ENCODE measurements around the gene TBX10.
A peak's percentile ranks its signal among the peaks of the same experiment; 100 is the strongest.
"Not testable (repeated sequence)": the region's sequence is repeated elsewhere in the genome, so short reads cannot be mapped to it uniquely, and the experiment has no call there.

The TBX10 gene

DNA sequence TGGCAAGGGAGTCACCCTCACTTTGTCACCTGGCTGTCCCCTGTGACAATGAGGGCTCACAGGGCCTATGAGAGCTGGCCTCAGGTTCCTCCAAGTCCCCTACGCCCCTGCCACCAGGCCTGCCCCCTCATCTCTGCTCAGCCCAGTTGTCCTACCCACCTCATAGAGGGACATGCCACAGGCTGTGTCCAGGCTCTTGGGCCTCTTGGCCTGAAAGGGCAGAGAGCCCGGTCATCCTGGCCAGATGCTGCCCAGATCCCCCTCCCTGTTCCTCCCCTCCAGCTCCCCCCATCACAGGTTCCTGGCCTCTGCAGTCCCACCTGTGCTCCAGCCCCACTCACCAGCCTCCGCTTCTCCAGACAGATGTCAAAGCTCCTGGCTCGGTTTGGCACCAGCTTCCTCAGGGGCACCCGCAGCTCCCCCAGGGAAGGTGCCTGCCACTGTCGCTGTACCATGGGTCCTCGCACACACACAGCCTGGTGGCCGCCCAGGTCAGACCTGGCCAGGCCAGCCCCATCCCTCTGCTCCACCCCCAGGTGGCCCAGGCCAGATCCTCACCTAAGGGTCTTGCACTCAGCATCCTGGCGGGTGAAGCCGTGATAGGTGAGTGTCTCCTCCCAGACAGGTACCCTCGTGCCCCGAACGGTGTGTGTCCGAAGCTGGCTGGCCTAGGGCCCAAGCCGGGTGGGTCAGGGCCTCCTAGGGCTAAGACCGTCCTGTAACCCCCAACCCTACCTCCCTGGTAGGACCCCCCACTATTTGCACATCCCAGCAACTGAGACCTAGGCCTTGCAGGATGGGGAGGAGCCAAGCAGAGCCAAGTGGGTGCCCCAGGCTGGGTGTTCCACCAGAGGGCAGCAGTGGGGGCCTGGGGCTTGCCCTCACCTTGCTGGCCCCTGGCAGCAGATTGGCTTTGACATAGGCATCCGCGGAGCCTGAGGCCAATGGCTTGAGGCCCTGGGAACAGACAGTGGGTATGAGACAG, 24.5 kb downstream of the TBX10 start:
- DNase-seq, result no peak

DNA sequence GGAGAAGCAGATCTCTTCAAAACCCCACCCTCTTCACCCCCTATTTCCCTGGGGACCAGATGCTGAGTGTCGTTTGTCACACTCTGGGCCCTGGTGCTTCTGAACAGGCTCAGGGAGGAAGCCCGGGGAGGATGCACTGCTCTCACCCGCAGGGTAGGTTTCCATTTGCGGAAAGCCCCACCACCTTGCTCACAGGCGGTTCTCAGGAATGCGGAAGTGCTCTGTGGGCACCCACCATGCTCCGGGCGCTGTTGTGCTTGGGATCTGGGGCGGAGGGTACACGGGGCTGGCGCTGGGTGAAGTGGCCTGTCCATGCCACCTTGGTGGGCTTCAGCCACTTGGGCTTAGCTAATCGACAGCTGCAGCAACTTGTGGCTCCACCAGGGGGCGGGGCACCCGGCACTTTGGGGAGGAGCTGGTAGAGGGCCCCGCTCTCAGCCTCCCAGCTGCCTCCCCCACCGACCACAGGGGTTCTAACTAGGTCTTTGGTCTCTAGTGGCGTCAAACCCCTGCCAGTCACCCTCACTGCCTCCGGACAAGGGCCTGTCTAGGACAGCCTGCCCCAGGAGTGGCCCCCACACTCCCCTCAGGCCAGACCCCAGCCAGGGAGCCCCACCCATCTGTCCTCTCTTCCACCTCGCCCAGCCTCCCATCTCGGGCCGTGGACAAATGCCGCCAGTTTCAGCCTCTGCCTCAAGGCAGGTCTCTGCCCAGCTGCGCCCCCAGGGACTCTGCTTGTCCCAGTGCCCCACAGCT, 25.4 kb downstream of the TBX10 start:
- DNase-seq, result peak; percentile 72

DNA sequence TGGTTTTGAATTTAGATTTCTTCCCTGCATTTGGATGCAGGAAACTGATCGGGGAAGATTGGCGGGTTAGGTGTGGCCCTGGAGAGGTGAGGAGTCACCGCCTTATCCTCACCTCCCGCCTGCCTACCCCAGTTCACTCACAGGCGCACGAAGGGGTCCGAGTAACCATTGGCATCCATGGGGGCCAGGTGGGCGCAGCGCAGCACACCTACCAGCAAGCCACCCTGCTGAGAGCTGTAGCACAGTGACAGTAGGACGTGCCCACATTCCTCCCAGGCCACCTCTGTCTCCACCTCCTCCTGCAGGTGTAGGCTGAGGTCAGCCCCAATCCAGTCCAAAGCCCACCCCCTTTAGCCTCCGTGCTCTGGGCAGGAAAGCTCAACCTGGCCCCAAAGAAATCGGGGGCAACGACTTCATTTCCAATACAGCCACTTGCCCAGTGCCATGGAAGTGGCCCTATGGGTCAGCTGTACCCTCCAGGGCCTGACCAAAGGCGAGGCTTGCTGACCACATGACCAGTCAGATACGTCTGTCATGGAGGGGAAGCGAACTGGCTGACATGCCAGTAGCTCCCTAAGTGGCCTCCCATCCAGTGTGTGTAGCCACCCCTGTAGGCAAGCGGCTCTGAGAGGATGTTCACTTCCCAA, 26.1 kb downstream of the TBX10 start:
- DNase-seq, result no peak

DNA sequence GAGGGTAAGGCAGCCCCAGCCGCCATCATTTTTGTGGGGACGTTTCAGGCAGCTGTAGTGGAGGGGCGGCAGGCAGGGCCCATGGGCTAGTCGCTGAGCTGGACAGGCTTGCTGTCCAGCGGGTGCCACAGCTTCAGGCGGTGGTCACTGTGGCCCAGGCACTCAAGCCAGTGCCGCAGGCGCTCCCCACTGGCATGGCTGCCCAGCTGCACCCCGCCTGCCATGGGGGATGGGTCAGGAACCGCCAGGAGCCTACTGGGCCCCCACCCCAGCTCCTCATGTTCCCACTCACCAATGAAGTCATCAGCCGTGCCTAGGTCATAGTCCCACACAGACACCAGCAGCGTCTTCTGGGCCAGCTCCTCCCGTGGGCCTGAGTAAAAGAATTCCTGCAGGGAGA, 26.8 kb downstream of the TBX10 start:
- DNase-seq, result no peak

DNA sequence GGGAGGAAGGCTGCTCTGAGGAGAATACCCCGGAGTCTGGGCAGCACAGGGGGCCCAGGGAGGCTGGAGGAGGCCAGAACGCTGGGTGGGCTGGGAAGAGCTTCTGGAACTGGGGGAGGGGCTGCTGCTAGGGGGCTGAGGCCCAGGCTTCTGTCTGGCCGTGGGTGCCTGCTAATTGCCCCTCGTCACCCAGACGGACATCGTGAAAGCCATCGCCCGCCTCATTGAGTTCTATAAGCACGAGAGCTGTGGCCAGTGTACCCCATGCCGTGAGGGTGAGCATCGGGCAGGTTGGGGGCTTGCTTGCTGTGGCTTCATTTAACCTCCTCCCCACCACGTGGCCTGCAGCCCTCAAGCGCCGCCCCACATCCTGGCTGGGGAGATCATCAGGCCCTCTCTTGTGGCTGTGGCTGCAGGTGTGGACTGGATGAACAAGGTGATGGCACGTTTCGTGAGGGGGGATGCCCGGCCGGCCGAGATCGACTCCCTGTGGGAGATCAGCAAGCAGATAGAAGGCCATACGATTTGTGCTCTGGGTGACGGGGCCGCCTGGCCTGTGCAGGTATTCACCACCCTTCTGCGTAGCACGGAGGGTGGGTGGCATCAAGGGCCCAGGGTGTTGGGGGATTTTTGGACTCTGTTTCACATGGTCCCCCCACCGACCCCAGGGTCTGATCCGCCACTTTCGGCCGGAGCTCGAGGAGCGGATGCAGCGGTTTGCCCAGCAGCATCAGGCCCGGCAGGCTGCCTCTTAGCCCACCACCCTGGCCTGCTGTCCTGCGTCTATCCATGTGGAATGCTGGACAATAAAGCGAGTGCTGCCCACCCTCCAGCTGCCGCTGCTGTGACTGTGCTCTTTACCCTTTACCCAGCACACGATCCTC, 27.6 kb downstream of the TBX10 start:
- DNase-seq, result no peak

DNA sequence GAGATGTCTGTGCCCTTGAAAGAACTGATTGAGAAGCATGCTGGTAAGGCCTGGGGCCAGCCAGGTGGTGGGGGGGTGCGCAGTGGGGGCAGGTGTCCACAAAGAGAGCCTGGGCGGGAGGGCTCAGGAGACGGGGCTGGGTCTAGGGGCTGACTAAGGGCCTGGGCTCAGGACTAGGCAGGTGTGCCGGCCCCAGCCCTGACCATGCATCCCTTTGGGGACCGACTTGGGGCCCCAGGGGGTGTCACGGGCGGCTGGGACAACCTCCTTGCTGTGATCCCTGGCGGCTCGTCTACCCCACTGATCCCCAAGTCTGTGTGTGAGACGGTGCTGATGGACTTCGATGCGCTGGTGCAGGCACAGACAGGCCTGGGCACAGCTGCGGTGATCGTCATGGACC, 28.4 kb downstream of the TBX10 start:
- no peak for DNase-seq

DNA sequence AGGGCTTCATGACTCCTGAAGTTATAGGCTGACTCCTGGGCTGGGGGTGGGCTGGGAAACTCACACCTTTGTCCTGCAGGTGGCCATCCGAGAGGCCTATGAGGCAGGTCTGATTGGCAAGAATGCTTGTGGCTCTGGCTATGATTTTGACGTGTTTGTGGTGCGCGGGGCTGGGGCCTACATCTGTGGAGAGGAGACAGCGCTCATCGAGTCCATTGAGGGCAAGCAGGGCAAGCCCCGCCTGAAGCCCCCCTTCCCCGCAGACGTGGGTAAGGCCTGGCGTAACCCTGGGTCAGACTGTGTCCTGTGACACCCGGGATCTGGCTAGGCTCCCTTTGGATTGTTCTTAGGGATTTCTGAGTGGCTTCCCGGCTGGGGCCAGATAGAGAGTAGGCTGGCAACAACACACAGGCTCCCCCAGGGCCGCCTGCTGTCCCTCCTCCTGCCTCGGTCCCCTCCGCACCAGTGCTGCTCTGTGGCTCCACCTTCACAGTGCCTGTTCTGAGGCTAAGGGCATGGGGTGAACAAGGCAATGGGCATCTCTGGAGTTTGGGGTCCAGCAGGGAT, 29.2 kb downstream of the TBX10 start:
- DNase-seq, result no peak

DNA sequence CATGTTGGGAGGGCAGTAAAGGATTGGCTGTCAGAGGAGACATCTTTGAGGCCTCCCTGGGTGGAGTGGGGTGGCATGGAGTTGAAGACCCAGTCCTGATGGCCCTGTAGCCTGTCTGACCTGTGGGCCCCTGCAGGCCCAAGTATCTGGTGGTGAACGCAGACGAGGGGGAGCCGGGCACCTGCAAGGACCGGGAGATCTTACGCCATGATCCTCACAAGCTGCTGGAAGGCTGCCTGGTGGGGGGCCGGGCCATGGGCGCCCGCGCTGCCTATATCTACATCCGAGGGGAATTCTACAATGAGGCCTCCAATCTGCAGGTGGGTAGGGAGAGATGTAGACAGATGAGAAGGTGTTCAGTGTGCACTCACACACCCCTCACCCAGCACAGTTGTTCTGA, 30.2 kb downstream of the TBX10 start:
- DNase-seq, result no peak

DNA sequence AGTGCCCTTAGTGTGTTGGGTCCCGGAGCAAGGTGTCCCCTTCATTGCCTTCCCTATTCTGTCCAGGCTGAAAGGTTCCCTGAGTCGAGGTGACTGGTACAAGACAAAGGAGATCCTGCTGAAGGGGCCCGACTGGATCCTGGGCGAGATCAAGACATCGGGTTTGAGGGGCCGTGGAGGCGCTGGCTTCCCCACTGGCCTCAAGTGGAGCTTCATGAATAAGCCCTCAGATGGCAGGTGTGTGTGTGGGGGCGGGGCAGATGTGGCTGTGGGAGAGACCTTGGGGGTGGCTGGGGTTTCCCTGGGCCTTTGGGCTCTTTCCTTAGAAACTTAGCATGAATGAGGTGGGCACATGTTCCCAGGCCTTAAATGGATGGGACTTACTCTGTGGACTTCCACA, 31.1 kb downstream of the TBX10 start:
- DNase-seq, result no peak

DNA sequence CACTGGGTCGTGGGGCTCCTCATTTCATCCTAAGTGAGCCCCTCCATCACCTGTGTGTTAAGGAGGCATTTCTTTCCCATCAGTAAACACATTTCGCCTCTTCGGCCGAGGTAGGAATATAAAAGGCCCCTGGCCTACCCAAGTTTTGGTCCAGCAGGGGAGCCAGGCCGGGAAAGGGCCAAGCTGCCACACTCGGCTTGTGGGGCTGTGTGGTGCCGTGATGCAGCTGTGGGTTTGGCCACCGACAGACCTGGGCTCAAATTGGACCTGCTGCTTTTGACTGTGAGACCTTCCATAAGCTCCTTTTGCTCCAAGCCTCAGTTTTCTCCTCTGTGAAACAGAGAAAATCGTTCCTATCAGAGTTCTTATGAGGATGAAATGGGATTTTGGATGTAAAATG, 32.1 kb downstream of the TBX10 start:
- no peak for DNase-seq

DNA sequence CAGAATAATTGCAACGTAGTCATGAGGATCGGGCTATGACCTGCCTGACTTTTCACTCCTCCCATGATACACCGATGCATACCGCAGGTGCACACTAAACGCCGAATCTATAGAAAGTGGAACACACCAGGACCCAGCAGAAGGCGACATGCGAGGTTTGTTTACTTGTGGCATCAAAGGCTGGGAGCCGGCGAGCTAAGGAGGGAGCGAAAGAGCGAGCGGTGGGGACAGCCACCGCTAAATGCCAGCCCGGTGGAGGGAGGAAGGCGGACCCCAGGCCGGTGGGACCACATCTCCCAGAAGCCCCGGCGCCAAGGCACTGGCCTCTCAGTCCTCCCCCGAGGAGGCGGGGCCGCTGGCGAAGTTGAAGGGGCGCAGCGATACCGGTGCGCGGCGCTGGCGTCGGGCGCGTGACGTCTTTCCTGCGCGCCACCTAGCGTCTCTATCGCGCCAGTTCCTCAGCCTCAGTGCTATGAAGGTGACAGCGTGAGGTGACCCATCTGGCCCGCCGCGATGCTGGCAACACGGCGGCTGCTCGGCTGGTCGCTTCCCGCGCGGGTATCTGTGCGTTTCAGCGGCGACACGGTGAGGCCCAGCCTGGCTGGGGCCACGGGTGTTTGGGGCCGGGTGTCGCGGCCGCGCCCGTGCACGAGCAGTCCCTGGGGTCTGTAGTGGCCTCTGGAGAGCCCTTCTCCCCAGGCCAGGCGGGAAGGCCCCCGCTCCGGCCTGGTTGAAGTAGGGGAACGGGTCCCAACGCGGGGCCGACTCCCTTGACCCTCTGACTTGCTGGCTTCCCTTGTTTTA, 32.9 kb downstream of the TBX10 start, which contains the start of gene NDUFV1:
TSS of gene NDUFV1 (plus strand) at position 445 of the 804 bp plus-strand sequence. CDS start at position 514, 69 bp downstream.
- DNase-seq, result peak; percentile 98

DNA sequence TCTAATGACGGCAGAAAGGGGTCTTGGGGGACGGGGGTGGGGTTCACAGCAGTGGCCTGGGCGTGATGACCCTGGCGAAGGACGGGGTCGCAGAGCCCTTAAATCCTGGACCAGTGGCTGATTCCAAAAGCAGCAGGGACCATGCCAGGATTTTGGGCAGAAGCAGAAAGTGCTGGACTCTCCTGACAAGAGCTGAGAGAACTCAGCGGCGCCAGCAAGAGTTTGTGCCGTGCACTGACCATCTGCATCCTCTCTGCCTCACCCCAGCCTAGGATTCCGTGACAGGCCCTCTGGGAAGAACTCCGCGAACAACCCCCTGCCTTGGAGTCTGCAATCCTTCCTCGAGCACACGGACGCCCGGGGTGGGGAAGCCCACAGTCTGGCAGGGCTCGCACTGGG, 33.5 kb downstream of the TBX10 start:
- no peak for DNase-seq

DNA sequence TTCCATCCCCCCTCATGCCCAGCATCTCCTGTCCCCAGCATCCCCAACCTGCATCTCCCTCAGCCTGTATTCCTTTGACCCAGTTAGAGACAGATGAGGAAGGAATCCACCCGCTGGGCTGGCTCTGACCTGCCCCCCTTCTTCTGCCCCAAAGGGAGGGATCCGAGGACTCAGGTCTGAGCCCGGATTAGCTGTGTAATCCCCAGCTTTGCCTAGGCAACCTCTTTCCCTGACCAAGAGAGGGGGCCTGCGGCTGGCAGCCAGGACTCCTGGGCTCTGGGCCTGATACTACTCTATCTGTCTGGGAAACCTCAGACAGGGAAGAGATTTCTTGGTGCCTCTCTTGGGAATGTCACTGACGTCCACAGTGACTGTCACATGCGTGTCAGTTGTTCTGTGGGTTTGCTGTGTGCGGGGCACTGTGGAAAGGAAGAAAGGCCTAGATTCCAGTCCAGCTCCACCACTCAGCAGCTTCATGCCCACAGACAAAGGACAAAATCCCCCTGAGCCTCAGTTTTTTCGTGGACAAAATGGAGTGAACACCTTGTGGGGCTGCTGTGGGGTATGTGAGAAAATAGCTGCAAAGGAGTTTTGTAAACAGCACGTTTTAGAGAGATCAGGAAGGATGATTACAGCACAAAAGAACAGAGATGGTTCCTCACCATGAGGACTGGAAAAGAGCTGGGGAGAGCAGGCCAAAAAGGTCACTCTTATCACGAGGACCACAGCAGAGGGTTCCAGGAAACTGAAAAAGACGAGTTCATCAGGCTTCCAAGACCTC, 34.1 kb downstream of the TBX10 start:
- DNase-seq, result no peak

DNA sequence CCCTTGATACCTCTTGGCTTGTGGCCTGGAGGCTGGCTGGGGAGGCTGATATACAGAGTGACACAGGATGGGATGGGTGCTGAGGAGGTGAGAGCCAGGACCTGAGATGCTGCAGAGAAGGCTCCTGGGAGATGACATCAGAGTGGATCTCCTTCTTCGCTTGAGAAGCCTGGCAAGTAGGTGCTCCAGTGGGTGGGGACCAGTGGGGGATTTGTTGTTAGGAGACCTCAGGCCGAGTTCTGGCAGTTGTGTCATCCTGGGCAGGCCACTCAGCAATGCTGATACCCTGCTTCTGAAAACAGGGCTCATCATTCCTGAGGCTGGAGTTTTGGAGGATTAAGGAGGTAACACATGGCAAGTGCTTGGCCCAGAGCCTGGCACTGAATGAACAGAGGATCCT, 34.7 kb downstream of the TBX10 start:
- no peak for DNase-seq

DNA sequence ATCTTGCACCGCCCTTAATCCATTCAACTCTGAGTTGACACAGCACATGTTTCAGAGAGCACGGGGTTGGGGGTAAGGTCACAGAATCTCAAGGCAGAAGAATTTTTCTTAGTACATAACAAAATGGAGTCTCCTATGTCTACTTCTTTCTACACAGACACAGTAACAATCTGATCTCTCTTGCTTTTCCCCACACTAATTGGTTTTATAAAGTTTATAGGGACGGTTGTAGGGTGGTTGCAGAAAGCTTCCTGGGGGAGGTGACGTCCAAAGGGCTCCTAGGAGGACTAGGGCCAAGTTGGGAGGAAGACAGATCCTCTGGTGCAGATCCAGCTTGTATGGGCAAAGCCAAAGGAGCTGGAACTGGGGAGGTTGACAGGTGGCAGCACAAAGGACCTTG, 35.4 kb downstream of the TBX10 start:
- not testable (repeated sequence) for DNase-seq

DNA sequence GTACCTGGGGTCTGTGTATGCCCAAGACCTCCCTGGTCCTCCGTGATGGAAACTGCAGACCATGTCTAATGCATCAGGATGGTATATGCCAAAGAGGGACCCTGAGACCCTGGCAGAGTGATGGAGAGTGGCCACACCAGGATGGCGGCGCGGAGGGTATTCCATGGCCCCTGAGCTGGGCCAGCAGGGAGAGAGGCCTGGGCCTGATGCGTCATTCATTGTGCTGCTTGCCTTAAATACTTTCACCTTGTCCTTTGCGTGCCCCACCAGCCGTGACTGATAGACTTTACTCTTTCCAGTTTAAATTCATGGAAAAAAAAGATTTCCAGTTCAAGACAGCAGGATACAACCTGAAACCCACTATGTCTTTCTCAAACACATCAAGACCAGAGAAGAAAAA, 38.5 kb downstream of the TBX10 start:
- DNase-seq, result no peak

DNA sequence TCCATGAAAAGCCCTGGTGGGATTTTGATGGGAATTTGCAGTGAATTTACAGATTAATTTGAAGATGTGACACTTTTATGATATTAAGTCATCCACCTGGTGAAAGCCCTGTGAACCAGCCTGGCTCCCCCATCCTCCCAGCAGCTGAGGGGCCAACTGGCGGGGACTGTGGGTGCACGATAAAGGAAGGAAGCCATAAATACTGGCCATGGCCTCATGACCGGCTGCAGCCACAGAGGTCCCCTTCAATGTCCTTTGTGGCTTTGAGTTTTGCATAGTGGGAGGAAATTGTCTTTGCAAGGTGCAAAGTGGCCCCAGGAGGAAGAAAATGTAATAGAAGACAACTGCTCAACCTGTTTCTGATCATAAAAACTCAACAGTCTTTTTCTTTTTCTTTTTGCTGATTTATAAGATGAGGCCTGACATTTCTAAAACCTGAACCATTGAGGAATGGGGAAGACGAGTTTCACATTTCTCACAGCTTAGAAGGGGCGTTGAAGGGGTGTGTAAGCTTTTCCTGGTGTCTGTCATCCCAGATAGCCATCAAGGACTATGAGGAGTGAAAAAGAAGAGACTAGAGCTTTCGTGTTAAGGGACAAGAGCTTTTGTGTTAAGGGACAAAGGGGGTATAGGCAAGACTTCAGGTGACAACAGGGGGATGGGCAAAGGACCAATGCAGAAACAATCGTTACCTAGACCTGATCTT, 39.1 kb downstream of the TBX10 start:
- DNase-seq, result no peak

DNA sequence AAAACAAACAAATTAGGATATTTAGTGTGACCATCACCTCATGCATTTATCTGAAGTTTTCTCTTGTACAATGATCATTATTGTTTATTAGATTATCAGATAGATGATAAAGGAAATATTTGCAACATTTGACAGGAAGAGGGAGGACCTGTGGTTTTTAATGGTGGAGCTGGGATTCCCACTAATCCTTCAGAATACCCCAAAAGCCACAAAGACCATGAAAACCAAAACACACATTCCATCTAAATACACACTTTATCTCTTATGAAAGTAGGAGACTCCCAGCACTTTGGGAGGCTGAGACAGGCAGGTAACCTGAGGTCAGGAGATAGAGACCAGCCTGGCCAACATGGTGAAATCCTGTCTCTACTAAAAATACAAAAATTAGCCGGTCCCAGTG, 40.4 kb downstream of the TBX10 start:
- DNase-seq, result no peak

DNA sequence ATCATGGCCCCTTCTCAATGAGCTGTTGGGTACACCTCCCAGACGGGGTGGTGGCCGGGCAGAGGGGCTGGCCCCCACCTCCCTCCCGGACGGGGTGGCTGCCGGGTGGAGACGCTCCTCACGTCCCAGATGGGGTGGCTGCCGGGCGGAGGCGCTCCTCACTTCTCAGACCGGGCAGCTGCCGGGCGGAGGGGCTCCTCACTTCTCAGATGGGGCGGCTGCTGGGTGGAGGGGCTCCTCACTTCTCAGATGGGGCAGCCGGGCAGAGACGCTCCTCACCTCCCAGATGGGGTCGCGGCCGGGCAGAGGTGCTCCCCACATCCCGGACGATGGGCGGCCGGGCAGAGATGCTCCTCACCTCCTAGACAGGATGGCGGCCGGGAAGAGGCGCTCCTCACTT, 41.6 kb downstream of the TBX10 start:
- not testable (repeated sequence) for DNase-seq

DNA sequence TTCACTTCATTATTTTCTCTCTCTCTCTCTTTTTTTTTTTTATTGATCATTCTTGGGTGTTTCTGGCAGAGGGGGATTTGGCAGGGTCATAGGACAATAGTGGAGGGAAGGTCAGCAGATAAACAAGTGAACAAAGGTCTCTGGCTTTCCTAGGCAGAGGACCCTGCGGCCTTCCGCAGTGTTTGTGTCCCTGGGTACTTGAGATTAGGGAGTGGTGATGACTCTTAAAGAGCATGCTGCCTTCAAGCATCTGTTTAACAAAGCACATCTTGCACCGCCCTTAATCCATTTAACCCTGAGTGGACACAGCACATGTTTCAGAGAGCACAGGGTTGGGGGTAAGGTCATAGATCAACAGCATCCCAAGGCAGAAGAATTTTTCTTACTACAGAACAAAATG, 42.1 kb downstream of the TBX10 start:
- not testable (repeated sequence) for DNase-seq

Data from right forelimb (tissue), 1 donor.